Head of caudate nucleus (tissue), 42 donors: ENCODE measurements around the gene ZDHHC7.

Source experiments
- DNase-seq, 42 donors: peaks; one replicate each; pipeline versions ENCODE4 v3.0.0 to v3.0.0-alpha.2; 2020 to 2021; ENCODE audit warnings: mixed read lengths in 7 of 42
- intact Hi-C: fragments of 100-400 bp; cut with DNase I; formaldehyde crosslinking; loops from one replicate; pipeline ENCODE4 v1.15.0; 2022

The ZDHHC7 gene

GRCh38 chr16:84976644-84977400, 34.5 kb downstream of the ZDHHC7 start:
- DNase-seq, result peak in 41 of 42 donors; percentile 31 to 81 (median 58)

GRCh38 chr16:84975522-84975921, 35.8 kb downstream of the ZDHHC7 start:
- no peak for DNase-seq
- intact Hi-C loops, result no loop called here

More at GRCh38 chr16:84976644-84977400, 34.5 kb downstream of the ZDHHC7 start:
- intact Hi-C loops, result no loop called here

- no peak for DNase-seq
- intact Hi-C loops, result no loop called here
These were observed 36.3 kb downstream of the ZDHHC7 start for GRCh38 chr16:84975066-84975465.

- intact Hi-C loops, result no loop called here
- DNase-seq, result peak in 1 of 42 donors; percentile 48
These were observed 37.4 kb downstream of the ZDHHC7 start for GRCh38 chr16:84973776-84974523.

GRCh38 chr16:84973236-84973635, 38.1 kb downstream of the ZDHHC7 start:
- intact Hi-C loops, result no loop called here
- DNase-seq, result no peak

- intact Hi-C loops, result loop anchor here (2.0 kb wide), 1 partner anchor 216 kb away; no protein-coding TSS in a partner anchor
- peak; percentile 58 to 93 (median 84) for DNase-seq
These were observed 40.7 kb downstream of the ZDHHC7 start for GRCh38 chr16:84970447-84971127.

- intact Hi-C loops, result no loop called here
- no peak for DNase-seq
These were observed 43.5 kb downstream of the ZDHHC7 start for GRCh38 chr16:84967828-84968227.

- intact Hi-C loops, result no loop called here
- no peak for DNase-seq
These were observed 45.6 kb downstream of the ZDHHC7 start for GRCh38 chr16:84965428-84966415.

- DNase-seq, result no peak
- intact Hi-C loops, result no loop called here
These were observed 46.8 kb downstream of the ZDHHC7 start for GRCh38 chr16:84964386-84965128.

- intact Hi-C loops, result no loop called here
- DNase-seq, result no peak
These were observed 48.3 kb downstream of the ZDHHC7 start for GRCh38 chr16:84963066-84963465.

- intact Hi-C loops, result no loop called here
- DNase-seq, result no peak
These were observed 50.4 kb downstream of the ZDHHC7 start for GRCh38 chr16:84960942-84961341.

GRCh38 chr16:84959784-84960417, 51.4 kb downstream of the ZDHHC7 start:
- intact Hi-C loops, result no loop called here
- DNase-seq, result no peak

- intact Hi-C loops, result no loop called here
- no peak for DNase-seq
These were observed 52.2 kb downstream of the ZDHHC7 start for GRCh38 chr16:84959045-84959576.

GRCh38 chr16:84957792-84958191, 53.5 kb downstream of the ZDHHC7 start:
- intact Hi-C loops, result no loop called here
- no peak for DNase-seq

- DNase-seq, result no peak
- intact Hi-C loops, result no loop called here
These were observed 54.1 kb downstream of the ZDHHC7 start for GRCh38 chr16:84957192-84957591.

GRCh38 chr16:84955427-84955826, 55.9 kb downstream of the ZDHHC7 start:
- intact Hi-C loops, result no loop called here
- no peak for DNase-seq

- intact Hi-C loops, result loop anchor here (5.0 kb wide), 1 partner anchor 201 kb away; no protein-coding TSS in a partner anchor
- DNase-seq, result no peak
These were observed 58.1 kb downstream of the ZDHHC7 start for GRCh38 chr16:84953190-84953746.
